Nephron progenitor cell (in vitro differentiated cells): ENCODE results near the gene ENTPD8.
A peak's percentile ranks its signal among the peaks of the same experiment; 100 is the strongest.

Source experiments
- DNase-seq: peaks from one replicate; pipeline ENCODE4 v3.0.0; 2021
- H3K27ac Mint-ChIP-seq: 2 replicates; pipeline ENCODE4 v1.8.0; 2021; ENCODE audit warnings: mild to moderate bottlenecking, moderate library complexity, mixed read lengths
- H3K27me3 Mint-ChIP-seq: 2 replicates; pipeline ENCODE4 v1.8.0; 2021; ENCODE audit warnings: mild to moderate bottlenecking, low read depth, mixed read lengths; ENCODE audit not compliant: poor library complexity
- H3K36me3 Mint-ChIP-seq: 2 replicates; pipeline ENCODE4 v1.8.0; 2021; ENCODE audit warnings: low read depth, mixed read lengths
- H3K4me1 Mint-ChIP-seq: 2 replicates; pipeline ENCODE4 v1.8.0; 2021; ENCODE audit warnings: mixed read lengths
- H3K4me3 Mint-ChIP-seq: 2 replicates; pipeline ENCODE4 v1.8.0; 2021; ENCODE audit warnings: mild to moderate bottlenecking, moderate library complexity, mixed read lengths
- H3K9me3 Mint-ChIP-seq: 2 replicates; pipeline ENCODE4 v1.8.0; 2021; ENCODE audit warnings: mild to moderate bottlenecking, moderate library complexity, mixed read lengths
- CTCF ChIP-seq: fragments of 200-600 bp; sonication (generic); IDR thresholded peaks from 2 replicates; pipeline ENCODE4 v1.5.0; 2021; ENCODE audit warnings: antibody characterized with exemption

Gene ENTPD8

DNA sequence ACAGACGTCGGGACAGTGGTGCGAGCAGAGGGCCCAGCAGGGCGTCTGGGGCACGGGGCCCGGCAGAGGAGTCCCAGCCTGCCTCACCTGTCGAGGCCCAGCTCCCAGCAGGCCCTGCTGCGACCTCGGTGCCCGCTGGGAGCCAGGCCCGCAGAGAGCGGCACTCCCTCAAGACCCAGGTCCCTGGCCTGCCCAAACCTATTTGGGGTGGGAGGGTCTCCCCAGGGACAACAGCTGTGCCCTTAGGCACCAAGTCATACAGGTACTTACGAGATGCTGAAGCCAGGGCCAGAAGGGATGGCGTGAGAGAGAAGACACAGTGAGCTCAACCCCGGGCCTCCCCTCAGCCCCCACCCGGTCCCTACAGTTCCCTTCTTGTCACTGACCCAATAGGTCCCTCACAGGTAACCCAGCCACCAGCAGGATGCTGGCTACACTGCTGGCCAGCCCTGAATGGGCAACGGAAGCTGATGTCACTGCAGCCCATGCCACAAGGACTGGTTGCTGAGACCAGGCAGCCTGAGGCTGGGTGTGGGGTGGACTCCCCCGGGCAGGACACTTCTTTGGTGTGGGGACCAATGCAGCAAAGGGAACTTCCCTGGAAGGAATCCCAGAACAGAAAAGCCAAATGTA is 14.3 kb upstream of the ENTPD8 start:
- Mint-ChIP-seq H3K36me3 (peaks cover 16% of the 10 kb centered on the region), H3K9me3 (no peaks in the 10 kb centered on the region), H3K27ac (no peak overlapping the region), H3K27me3 (no peaks in the 10 kb centered on the region), H3K4me3 (peak overlapping the region; percentile 57), H3K4me1 (peaks cover 19% of the 10 kb centered on the region)
- no peak for TF ChIP-seq CTCF
- DNase-seq, result no peak

- H3K9me3 Mint-ChIP-seq, result no peaks in the 10 kb centered on the region
- TF ChIP-seq CTCF, result no peak
- peak; percentile 23 for DNase-seq
- H3K27me3 Mint-ChIP-seq, result no peaks in the 10 kb centered on the region
- H3K36me3 Mint-ChIP-seq, result peaks cover 16% of the 10 kb centered on the region
- peak overlapping the region; percentile 44 for H3K4me3 Mint-ChIP-seq
- peak overlapping the region; percentile 96 for H3K27ac Mint-ChIP-seq
- peaks cover 19% of the 10 kb centered on the region for H3K4me1 Mint-ChIP-seq
Observed at GRCh38 chr9:137454597-137455358, 13.6 kb upstream of the ENTPD8 start.

GRCh38 chr9:137454145-137454596 is 13.0 kb upstream of the ENTPD8 start:
- H3K36me3 Mint-ChIP-seq, result peaks cover 16% of the 10 kb centered on the region
- TF ChIP-seq CTCF, result no peak

DNA sequence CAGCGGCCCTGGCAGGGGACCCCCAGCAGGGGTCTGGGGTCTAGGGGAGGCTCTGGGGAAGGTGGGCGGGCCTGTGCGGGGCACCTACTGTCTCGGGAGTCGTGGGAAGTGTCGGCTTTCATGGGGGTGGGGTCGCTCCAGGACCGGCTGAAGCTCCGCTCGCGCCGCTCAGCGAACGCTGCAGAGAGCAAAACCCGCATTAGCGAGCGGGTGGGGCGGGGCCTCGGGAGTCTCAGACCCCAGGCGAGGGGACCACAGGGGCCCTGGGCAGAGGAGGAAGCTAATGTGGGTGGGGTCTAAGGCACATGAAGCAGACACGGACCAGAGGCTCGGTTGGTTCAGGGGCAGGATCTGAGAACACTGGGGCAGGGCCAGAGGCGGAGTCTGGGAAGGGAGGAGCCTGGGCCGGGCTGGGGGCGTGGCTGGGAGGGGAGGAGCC is 12.5 kb upstream of the ENTPD8 start:
- DNase-seq, result peak; percentile 80
- no peak overlapping the region for H3K27ac Mint-ChIP-seq
- H3K9me3 Mint-ChIP-seq, result no peaks in the 10 kb centered on the region
- peak overlapping the region; percentile 50 for H3K4me3 Mint-ChIP-seq
- H3K36me3 Mint-ChIP-seq, result peaks cover 16% of the 10 kb centered on the region
- peaks cover 19% of the 10 kb centered on the region for H3K4me1 Mint-ChIP-seq
- no peak for TF ChIP-seq CTCF
- H3K27me3 Mint-ChIP-seq, result no peaks in the 10 kb centered on the region

More at GRCh38 chr9:137454145-137454596, 13.0 kb upstream of the ENTPD8 start:
- peak overlapping the region; percentile 44 for H3K4me3 Mint-ChIP-seq
- peak; percentile 71 for DNase-seq
- no peaks in the 10 kb centered on the region for H3K27me3 Mint-ChIP-seq
- H3K27ac Mint-ChIP-seq, result peak overlapping the region; percentile 96
- peaks cover 19% of the 10 kb centered on the region for H3K4me1 Mint-ChIP-seq
- H3K9me3 Mint-ChIP-seq, result no peaks in the 10 kb centered on the region

- no peak overlapping the region for H3K4me3 Mint-ChIP-seq
- peak; percentile 20 for DNase-seq
- H3K27ac Mint-ChIP-seq, result no peak overlapping the region
- H3K4me1 Mint-ChIP-seq, result peaks cover 19% of the 10 kb centered on the region
- TF ChIP-seq CTCF, result no peak
- no peaks in the 10 kb centered on the region for H3K27me3 Mint-ChIP-seq
- peaks cover 16% of the 10 kb centered on the region for H3K36me3 Mint-ChIP-seq
- H3K9me3 Mint-ChIP-seq, result no peaks in the 10 kb centered on the region
Observed at GRCh38 chr9:137452761-137453642, 11.8 kb upstream of the ENTPD8 start.
